ENCODE measurements around the gene CNTNAP2.
"Not testable (repeated sequence)": the region's sequence is repeated elsewhere in the genome, so short reads cannot be mapped to it uniquely, and the experiment has no call there.

Gene CNTNAP2

DNA sequence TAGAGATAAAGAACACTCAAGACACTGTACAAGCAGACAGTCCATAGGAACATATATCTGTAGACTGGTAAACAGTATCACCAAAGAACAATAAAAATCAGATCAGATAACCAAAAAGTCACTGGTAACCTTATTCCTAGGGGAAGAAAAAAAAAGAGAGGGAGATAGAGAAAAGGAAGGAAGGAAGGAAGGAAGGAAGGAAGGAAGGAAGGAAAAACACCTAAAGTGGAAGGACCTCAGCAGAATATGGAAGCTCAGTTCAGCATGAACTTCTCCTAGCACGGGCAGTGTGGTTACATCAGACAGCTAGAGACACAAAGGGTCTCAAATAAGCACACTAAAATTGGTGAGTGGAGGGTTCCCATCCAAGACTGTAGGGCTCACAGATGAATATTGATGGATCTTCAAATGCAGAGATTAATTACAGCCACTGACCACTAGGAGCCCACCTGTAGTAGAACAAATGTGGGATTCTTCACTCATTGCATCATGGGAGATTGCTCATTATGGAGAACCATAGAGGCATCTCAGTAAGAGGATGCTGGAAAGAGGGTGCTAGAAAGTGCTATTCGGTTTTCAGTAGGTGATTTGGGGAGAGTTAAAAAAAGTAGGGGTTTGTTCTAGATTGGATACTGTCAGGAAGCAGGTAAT, 2180.5 kb downstream of the CNTNAP2 start:
- no peak for DNase-seq (ENCODE audit: low read depth in 2 of 2)

DNA sequence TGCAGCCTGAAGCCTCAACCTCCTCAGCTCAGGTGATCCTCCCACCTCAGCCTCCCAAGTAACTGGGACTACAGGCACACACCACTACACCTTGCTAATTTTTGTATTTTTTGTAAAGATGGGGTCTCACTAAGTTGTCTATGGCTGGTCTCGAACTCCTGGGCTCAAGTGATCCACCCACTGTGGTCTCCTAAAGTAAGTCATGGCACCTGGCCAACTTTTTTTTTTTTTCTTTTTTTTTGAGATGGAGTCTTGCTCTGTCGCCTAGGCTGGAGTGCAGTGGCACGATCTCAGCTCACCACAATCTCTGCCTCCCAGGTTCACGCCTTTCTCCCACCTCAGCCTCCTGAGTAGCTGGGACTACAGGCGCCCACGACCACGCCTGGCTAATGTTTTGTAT, 2182.2 kb downstream of the CNTNAP2 start:
- not testable (repeated sequence) for DNase-seq (ENCODE audit: low read depth in 2 of 2)

DNA sequence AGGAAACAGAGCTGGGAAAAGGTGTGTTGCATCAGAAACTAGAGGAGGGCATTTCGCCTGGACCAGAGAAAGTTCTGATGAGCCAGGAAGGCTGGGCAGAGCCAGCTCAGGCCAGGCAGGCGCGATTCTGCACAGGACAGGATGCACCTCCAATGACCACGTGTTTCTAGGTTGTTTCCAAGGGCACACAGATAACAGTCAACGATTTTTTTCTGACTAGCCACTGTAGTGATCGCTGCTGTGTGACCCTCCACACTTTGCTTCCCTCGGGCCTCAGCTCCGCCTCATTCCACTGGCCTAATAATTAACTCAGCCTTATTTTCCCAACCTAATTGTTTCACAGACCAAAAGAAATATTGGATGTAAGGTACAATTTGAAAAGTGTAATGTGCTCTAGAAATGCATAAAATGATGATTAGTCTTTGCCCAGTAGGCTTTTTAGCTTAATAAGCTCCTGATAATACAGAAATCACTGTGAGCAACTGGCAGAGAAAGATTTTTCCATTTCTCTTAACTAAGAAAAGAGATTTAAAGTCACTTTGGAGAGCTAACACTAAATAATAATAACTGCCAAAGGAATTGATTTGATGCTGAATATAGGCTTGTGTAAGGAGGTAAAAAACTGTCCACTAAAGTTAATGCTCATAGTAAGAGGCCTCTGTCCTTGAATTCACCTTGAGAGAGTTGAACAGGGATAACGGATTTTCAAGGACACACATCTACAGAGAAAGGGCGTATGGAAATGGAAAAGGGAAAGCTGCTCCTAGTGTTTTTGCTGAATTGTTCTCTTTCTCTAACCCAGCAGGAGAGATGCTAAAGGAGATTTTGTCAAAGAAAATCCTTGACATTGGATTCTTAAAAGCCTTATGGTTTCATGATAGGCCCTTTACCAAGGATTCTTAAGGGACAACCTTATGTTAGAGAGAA, 2183.0 kb downstream of the CNTNAP2 start:
- no peak for DNase-seq (ENCODE audit: low read depth in 2 of 2)

DNA sequence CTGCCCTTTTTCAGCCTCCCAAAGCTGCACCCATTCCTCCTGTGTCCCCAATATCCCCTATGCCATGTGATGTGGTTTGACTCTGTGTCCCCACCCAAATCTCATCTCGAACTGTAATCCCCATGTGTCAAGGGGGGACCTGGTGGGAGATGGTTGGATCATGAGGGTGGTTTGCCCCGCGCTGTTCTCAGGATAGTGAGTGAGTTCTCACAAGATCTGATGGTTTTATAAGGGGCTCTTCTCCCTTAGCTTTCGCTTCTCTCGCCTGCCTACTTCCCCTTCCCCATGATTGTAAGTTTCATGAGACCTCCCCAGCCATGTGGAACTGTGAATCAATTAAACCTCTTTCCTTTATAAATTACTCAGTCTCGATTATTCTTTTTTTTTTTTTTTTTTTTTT, 2185.8 kb downstream of the CNTNAP2 start:
- DNase-seq (ENCODE audit: low read depth in 2 of 2): not testable (repeated sequence)

DNA sequence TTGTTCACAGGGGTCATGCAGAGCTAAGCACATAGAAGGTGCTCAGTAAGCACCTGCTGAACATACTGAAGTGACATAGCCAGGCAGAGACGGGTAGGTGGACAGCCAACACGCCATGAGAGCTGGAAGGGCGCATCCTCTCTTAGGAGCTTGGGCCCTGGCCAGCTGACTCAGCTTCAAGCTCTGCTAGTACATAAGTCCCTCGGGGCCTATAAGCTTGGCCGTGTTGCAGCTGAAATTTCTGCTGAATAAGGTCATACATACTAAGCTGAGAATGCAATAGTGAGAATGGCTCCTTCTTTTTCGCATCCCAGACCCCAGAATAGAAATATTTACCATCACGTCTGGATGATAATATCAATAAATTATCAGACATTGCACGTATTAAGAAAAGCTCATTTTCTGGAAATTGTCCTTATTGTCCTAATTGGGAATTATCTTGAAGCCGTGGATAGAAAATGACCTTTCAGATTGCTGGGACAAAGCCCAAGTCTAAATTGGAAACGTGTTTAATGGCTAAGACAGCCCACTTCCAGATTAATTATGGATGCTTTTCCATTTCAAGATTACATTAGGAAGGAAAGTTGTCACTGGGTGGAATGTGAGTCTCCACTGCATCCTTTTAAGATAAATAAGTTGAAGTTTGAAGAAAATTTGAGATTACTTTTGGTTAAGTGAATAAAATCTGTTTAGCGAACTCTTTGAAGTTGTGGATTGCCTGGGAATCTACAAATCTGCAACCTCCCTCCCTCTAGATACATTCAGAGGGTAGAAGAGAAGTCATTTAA, 2186.9 kb downstream of the CNTNAP2 start:
- DNase-seq (ENCODE audit: low read depth in 2 of 2): no peak

DNA sequence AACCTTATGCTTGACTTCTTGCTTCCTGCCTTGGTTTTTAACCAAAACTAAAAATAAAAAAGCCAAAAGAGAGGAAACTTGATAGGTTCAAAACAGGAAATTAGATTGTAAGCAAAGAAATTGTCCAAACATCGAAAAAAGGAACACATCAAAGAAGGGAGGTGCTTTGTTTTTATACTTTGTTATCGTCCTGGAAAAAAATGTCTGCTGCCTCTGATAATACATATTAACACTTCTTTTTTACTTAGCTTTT, 2187.4 kb downstream of the CNTNAP2 start:
- no peak for DNase-seq (ENCODE audit: low read depth in 2 of 2)

DNA sequence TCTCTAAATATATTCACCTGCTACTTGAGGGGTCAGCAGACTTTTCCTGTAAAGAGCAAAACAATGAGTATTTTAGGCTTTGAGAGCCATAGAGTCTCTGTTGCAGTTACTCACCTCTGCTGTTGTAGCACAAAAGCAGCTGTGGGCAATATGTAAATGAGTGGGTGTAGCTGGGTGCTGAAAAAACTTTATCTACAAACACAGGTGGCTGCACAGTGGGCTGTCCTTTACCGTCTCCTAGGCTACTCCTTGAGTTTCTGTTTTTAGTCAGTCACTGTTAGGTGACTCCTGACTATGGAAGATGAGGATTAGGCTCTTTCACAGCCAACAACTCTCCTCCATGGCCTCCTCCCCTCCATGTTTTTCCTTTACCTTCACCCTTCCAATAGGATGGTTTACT, 2187.9 kb downstream of the CNTNAP2 start:
- DNase-seq (ENCODE audit: low read depth in 2 of 2): no peak

DNA sequence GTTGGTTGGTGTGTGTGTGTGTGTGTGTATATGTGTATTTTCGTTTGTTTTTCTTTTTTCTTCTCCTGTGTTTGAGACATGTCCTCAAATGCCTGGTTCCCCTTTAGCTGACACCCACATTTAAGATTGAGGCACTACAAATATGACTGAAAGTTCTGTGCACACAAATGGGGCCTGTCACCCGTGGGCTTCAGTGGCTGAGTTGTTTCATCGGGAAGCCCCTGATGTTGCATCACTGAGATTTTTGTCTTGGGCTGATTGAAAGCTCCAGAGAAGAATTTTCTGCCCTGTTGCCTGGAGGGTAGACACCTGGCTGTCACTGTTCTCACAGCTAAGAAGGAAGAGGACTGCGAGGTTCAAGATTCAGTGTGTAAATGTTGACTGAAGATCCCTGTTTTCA, 2190.2 kb downstream of the CNTNAP2 start:
- no peak for DNase-seq (ENCODE audit: low read depth in 2 of 2)

DNA sequence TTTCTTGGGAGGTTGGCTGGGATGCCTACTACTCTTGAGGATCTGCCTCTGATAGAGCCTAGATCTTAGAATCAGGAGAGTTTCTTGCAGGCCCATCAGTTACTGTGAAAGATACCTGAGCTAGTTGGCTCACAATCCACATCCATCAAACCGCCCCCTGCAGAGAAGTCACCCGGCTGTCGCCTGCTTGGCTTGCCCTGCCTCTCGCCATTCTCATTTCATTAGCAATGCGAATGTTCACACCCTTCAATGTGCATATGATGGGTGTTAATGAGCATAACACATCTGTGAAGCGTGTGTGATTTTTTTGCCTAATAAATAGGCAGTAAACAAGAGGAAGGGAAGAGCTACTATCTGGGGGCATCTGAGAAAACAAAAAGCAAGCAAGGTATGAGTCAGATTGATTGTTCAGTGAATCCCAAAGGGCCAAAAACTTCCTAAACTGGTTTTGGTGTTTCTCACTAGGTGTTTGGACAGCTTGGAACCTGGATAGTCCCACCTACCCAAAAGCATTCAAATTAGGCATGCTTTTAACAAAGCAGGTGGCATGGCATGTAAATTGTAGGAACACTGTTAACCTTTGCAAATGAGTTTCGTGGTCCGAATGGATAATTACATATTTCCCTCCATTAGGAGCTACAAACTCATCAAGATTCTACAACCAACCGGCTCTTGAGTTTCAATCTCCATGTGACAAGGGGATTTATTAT, 2201.7 kb downstream of the CNTNAP2 start:
- no peak for DNase-seq (ENCODE audit: low read depth in 2 of 2)

DNA sequence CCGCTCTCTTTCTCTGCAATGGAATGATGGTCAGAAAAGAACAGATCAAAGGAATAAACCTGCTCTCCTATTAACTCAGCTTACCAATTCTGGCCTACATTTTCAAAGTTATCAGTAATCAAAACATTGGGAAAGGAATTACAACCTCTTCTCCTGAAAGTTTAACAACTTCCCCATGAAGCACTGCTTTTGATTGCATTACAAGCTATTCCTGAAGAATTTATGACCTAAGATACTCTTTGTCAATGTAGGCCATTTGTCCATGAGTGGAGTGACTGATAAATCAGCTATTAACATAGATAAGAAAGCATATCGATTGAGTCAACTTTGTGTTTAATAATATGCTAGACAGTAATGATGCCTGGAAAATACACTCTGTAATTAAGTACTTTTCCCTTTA, 2202.2 kb downstream of the CNTNAP2 start:
- no peak for DNase-seq (ENCODE audit: low read depth in 2 of 2)

DNA sequence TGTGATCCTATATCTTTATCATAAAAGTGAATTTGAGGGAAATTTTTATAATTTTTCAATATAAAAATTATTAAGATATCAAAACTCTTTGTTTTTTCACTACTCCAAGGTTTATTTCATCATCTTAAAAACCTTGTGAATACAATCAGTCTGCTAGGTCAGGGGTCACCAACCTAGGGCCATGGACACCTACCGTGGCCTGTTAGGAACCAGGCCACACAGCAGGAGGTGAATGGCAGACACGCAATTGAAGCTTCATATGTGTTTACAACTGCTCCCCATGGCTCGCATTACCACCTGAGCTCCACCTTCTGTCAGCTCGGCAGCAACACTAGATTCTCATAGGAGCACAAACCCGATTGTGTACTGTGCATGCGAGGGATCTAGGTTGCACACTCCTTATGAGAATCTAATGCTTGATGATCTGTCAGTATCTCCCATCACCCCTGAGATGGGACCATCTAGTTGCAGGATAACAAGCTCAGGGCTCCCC, 2202.8 kb downstream of the CNTNAP2 start:
- DNase-seq (ENCODE audit: low read depth in 2 of 2): no peak

DNA sequence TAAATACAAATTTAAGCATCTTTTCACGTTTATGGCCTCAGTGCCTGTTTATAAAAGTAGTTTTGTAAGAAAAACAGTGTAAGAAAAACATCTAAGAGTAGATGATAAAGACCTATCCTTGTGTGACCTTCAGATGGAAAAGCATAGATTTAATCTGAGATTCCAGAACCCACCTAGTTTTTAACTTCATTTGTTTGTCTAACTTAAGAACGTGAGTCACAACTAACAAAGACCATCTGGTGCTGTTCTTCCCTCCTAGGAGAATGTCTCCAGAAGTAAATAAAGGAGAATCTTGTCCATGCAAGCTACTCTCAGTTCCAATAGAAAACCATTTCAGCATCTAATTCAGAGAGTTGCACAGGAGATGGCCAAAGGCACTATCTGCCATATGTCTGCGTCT, 2208.6 kb downstream of the CNTNAP2 start:
- DNase-seq (ENCODE audit: low read depth in 2 of 2): no peak

DNA sequence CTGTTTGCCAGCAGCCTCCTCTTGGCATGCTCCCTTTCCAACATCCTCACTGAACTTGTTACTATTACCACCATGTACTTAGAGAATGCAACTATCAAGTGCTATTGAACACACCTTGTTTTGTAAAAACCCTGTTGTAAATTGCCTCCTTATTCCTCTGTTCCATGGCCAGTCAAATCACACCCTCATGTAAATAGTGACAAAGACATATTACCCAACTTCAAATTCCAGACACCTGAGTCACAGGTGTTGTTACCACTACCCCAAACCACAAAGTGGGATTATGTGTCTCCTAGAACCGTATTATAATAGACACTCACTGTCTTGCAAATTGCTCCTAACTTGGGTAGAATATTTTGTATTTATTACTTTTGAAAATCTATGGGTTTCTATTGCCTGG, 2210.8 kb downstream of the CNTNAP2 start:
- no peak for DNase-seq (ENCODE audit: low read depth in 2 of 2)

DNA sequence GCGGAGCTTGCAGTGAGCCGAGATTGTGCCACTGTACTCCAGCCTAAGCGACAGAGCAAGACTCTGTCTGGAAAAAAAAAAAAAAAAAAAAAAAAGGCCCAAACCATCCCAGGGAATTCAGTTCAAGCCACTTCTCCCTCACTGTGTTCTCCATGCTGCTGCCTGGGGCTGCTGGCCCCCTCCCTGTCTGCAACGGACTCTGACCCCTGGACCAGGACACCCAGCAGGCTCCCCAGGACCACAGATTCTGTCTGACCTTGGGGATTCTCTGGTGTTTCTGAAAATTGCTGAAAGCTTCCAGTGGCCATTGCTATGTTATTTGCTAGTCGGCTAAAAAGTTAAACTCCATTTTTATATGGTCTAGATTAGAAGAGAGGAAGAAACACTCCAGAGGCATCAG, 2212.3 kb downstream of the CNTNAP2 start:
- no peak for DNase-seq (ENCODE audit: low read depth in 2 of 2)

DNA sequence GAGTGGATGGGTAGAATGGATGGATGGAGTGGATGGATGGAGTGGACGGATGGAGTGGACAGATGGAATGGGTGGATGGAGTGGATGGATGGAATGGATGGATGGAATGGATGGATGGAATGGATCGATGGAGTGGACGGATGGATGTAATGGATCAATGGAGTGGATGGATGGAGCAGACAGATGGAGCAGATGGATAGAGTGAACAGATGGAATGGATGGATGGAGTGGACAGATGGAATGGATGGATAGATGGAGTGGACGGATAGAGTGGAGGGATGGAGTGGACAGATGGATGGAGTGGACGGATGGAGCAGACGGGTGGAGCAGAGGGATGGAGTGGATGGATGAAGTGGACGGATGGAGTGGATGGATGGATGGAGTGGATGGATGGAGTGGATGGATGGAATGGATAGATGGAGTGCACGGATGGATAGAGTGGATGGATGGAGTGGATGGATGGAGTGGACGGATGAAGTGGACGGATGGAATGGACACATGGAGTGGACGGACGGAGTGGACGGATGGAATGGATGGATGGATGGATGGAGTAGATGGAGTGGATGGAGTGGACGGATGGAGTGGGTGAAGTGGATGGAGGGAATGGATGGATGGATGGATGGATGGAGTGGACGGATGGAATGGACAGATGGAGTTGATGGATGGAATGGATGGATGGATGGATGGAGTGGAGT, 2213.7 kb downstream of the CNTNAP2 start:
- no peak for DNase-seq (ENCODE audit: low read depth in 2 of 2)

DNA sequence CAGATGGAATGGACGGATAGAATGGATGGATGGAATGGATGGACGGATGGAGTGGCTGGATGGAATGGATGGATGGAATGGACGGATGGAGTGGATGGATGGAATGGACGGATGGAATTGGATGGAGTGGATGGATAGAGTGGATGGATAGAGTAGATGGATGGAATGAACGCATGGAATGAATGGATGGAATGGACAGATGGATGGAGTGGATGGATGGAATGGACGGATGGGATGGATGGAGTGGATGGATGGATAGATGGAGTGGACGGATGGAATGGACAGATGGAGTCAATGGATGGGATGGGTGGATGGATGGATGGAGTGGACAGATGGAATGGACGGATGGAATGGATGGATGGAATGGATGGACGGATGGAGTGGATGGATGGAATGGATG, 2214.2 kb downstream of the CNTNAP2 start:
- no peak for DNase-seq (ENCODE audit: low read depth in 2 of 2)

DNA sequence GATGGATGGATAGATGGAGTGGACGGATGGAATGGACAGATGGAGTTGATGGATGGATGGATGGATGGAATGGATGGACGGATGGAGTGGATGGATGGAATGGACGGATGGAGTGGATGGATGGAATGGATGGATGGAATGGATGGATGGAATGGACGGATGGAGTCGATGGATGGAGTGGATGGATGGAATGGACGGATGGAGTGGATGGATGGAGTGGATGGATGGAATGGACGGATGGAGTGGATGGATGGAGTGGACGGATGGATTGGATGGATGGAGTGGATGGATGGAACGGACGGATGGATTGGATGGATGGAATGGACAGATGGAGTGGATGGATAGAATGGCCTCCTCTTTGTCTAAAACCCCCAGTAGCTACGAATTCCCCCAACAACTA, 2214.9 kb downstream of the CNTNAP2 start:
- not testable (repeated sequence) for DNase-seq (ENCODE audit: low read depth in 2 of 2)

DNA sequence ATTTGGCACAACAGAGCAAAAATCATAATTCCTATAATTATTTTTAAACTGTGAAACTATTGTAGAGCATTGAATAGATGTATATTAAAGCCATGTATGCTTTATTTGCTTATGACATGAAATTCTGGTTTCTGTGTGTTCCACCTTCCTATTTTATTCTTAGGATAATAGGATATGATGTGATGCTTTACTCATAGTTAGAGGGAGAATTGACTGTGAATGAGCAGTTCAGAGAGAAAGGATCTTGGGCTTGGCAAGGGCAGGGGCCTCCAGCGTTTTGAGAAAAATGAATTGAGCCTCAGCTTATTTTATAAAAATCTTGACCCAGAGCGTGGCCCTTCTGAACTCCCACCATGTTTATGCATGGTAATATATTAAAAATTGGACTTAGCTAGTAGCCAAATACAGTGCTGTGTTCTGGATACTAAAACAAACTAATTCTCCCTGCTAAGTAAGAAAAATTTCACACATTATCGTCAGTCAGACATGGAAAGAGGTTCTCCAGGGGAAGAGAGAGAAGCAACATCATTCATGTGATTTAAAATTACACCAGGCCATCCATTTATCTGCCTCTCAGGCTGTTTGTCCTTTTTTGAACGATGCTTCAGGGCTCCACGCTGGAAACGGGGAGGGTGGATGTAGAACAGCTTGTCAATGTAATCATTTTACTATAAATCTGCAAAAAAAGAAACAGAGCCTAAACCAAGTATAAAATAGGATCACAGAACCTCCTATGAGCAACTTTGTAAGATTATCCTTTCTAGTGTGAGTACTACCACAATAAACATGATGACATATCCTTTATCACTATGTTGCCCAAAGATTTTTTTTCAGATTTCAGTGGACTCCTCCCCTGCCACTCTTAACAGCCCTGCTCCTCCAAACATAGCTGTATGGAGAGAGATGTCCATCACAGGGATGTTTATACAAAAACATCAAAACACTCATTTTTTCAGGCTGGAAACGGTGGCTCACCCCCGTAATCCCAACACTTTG, 2215.9 kb downstream of the CNTNAP2 start:
- no peak for DNase-seq (ENCODE audit: low read depth in 2 of 2)

DNA sequence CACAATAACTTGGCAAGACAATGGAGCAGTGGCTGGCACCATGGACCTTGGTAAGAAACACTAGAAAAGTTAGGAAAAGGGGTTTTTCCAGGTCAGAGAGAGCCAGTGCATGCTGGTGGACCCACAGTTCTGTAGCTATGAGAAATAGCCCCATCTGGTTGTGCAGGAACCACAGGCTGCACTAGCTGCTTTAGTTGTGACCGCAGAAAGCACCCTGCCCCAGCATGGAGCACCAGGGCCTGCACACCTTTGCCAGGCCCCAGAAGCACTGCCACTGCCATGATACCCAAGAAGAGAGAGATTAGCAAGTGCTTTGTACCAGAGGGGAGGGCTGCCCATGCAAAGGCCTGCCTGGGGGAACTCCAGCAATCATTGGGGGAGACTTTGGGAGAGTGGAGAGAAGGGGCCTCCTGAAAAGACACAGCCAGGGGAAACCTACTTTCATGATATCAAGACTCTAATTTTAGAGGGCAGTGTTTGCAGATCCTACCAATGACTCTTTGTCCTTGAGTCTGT, 2217.9 kb downstream of the CNTNAP2 start:
- no peak for DNase-seq (ENCODE audit: low read depth in 2 of 2)

Measured in activated CD4-positive, alpha-beta T cell treated with anti-CD3 and anti-CD28 coated beads for 24 hours (primary cell).